Thyroid gland (tissue), 4 donors: Measurements from ENCODE around the gene GSTA4. TPM values are rescaled to one million over a fixed set of nuclear protein-coding genes. Genes with fewer than 3 reads are reported as not detected.
"Not testable (repeated sequence)": the region's sequence is repeated elsewhere in the genome, so short reads cannot be mapped to it uniquely, and the experiment has no call there.

Experiments used
- DNase-seq, 2 donors: peaks; one replicate each; pipeline ENCODE4 v3.0.0-alpha.2; 2019
- H3K27ac ChIP-seq, 3 donors: fragments of 200-600 bp; sonication (generic); 1 replicate in 2 of 3; 2 replicates in 1 of 3; pipeline ENCODE4 v1.5.1; 2016 to 2019; ENCODE audit warnings: mild to moderate bottlenecking in 1 of 3, moderate library complexity in 1 of 3
- H3K27me3 ChIP-seq: fragments of 200-600 bp; sonication (generic); one replicate; pipeline ENCODE4 v1.5.1; 2019
- H3K36me3 ChIP-seq, 2 donors: fragments of 200-600 bp; sonication (generic); one replicate each; pipeline ENCODE4 v1.5.1; 2016 to 2019
- H3K4me1 ChIP-seq, 2 donors: fragments of 200-600 bp; sonication (generic); one replicate each; pipeline ENCODE4 v1.5.1; 2017 to 2019
- H3K4me3 ChIP-seq, 3 donors: fragments of 200-600 bp; sonication (generic); replicated peaks in 1 of 3; 1 replicate in 2 of 3; 2 replicates in 1 of 3; pipeline ENCODE4 v1.5.1; 2016; ENCODE audit warnings: mild to moderate bottlenecking in 1 of 3
- H3K9me3 ChIP-seq: fragments of 200-600 bp; sonication (generic); one replicate; pipeline ENCODE4 v1.5.1; 2017
- POLR2A ChIP-seq, 2 donors: fragments of 450-650 bp; IDR thresholded peaks; one replicate each; pipeline ENCODE4 v1.6.1; 2017; ENCODE audit warnings: antibody characterized with exemption in 2 of 2, mild to moderate bottlenecking in 2 of 2, moderate library complexity in 1 of 2
- WGBS, 2 donors: methylation state at CpG; one replicate each; pipeline ENCODE4 v1.1.5; 2017; 5-methylcytosine and 5-hydroxymethylcytosine counted together
- intact Hi-C: fragments of 100-400 bp; cut with DNase I; formaldehyde crosslinking; loops from one replicate; pipeline ENCODE4 v1.15.1; 2023
- total RNA-seq, 4 donors: library from RNA; depleted of rRNA; stranded (reverse); fragments of >200 nt; gene quantifications; one replicate each; pipeline ENCODE4 v1.2.3, GENCODE V29; 2016
- TF ChIP-seq, protein P1 (sequence below), 6 experiments: fragments of 200-600 bp in 3 of 6; fragments of 450-650 bp in 3 of 6; sonication (generic) in 3 of 6; IDR thresholded peaks; one replicate each; pipeline ENCODE4 v1.5.1; 2016 to 2019; ENCODE audit warnings: antibody characterized with exemption in 6 of 6, mild to moderate bottlenecking in 2 of 6, inconsistent platforms in 1 of 6, moderate library complexity in 1 of 6

GSTA4 gene
- total RNA-seq, 4 donors from 2014 or later, result 20.9 to 24.7 (median 24.6) TPM

- intact Hi-C loops, result no loop called here
- Histone ChIP-seq H3K4me3 (no peak overlapping the region), H3K27ac (no peak overlapping the region), H3K27me3 (no peaks in the 10 kb centered on the region), H3K36me3 (no peaks in the 10 kb centered on the region), H3K4me1 (peaks cover 0 to 6% of the 10 kb centered on the region in 2 donors), H3K9me3 (no peaks in the 10 kb centered on the region)
- WGBS, 2 donors, result 69 to 76% methylated on average over 1 of the region's 1 CpG
- no peak for DNase-seq
- TF ChIP-seq POLR2A (IDR thresholded peaks at IDR 0.05), result no peak
- TF ChIP-seq, protein P1, sequence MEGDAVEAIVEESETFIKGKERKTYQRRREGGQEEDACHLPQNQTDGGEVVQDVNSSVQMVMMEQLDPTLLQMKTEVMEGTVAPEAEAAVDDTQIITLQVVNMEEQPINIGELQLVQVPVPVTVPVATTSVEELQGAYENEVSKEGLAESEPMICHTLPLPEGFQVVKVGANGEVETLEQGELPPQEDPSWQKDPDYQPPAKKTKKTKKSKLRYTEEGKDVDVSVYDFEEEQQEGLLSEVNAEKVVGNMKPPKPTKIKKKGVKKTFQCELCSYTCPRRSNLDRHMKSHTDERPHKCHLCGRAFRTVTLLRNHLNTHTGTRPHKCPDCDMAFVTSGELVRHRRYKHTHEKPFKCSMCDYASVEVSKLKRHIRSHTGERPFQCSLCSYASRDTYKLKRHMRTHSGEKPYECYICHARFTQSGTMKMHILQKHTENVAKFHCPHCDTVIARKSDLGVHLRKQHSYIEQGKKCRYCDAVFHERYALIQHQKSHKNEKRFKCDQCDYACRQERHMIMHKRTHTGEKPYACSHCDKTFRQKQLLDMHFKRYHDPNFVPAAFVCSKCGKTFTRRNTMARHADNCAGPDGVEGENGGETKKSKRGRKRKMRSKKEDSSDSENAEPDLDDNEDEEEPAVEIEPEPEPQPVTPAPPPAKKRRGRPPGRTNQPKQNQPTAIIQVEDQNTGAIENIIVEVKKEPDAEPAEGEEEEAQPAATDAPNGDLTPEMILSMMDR (IDR thresholded peaks at IDR 0.05), result no peak
These were observed 30.8 kb downstream of the GSTA4 start for GRCh38 chr6:52964318-52964717.

DNA sequence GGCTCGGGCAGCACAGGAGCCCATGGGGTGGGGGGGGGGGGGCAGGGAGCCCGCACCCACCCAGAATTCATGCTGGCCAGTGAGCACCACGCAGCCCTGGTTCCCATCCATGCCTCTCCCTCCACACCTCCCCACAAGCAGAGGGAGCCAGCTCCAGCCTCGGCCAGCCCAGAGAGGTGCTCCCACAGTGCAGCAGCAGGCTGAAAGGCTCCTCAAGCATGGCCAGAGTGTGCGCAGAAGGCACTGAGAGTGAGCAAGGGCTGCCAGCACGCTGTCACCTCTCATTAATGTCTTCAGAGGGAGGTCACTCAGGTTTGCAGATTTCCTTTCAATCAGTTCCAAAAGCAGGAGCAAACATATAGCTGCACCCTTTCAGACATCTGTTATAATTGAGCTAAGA, 32.4 kb downstream of the GSTA4 start:
- Histone ChIP-seq H3K4me1 (peaks cover 0 to 6% of the 10 kb centered on the region in 2 donors), H3K4me3 (no peak overlapping the region), H3K27ac (no peak overlapping the region), H3K27me3 (no peaks in the 10 kb centered on the region), H3K9me3 (no peaks in the 10 kb centered on the region), H3K36me3 (no peaks in the 10 kb centered on the region)
- no peak for TF ChIP-seq POLR2A (IDR thresholded peaks at IDR 0.05)
- TF ChIP-seq, protein P1 (IDR thresholded peaks at IDR 0.05), result no peak
- no peak for DNase-seq
- intact Hi-C loops, result no loop called here
- 80 to 94% methylated on average over 3 to 6 of the region's 6 CpGs for WGBS, 2 donors

DNA sequence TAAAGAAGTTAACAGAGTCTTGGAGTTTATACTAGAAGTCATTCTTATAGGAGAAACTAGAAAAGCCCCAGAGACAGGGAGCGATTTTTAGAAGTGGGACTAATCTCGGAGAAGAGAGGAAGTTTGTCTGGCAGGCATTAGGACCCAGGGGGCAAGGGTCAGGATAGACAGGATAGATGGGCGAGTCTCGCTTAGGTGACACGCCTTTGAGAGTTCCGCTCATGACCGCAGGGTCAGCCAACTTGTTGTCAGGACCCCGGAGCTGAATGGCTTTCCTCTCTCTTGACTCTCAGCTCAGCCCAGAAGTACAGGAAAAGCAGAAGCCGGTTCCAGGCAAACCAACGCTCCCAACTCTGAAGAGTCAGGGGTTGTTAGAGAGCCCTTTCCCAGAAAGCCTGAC, 34.1 kb downstream of the GSTA4 start:
- H3K9me3 ChIP-seq, H3K4me1 ChIP-seq, H3K27me3 ChIP-seq, H3K36me3 ChIP-seq, H3K4me3 ChIP-seq, DNase-seq, intact Hi-C loops, H3K27ac ChIP-seq: not testable (repeated sequence)
- WGBS, 2 donors, result 58 to 65% methylated on average over 10 of the region's 10 CpGs

- H3K27me3 ChIP-seq, H3K36me3 ChIP-seq, intact Hi-C loops, H3K27ac ChIP-seq, H3K4me1 ChIP-seq, H3K9me3 ChIP-seq, H3K4me3 ChIP-seq: not testable (repeated sequence)
- WGBS, 2 donors, result 62% methylated on average over 8 of the region's 8 CpGs
- DNase-seq, result peak in 1 of 2 donors; percentile 4
These were observed 34.9 kb downstream of the GSTA4 start for GRCh38 chr6:52960211-52960610.

- H3K27ac ChIP-seq, result no peak overlapping the region
- intact Hi-C loops, result no loop called here
- TF ChIP-seq, protein P1 (IDR thresholded peaks at IDR 0.05), result no peak
- TF ChIP-seq POLR2A (IDR thresholded peaks at IDR 0.05), result no peak
- peaks cover 0 to 18% of the 10 kb centered on the region in 2 donors for H3K4me1 ChIP-seq
- H3K9me3 ChIP-seq, result no peaks in the 10 kb centered on the region
- no peaks in the 10 kb centered on the region for H3K27me3 ChIP-seq
- DNase-seq, result no peak
- 66 to 80% methylated on average over 8 of the region's 8 CpGs for WGBS, 2 donors
- no peak overlapping the region for H3K4me3 ChIP-seq
- no peaks in the 10 kb centered on the region for H3K36me3 ChIP-seq
These were observed 36.4 kb downstream of the GSTA4 start for GRCh38 chr6:52958546-52959255.

GRCh38 chr6:52955871-52956270, 39.2 kb downstream of the GSTA4 start:
- Histone ChIP-seq H3K27ac (no peak overlapping the region), H3K4me3 (no peak overlapping the region), H3K9me3 (no peaks in the 10 kb centered on the region), H3K36me3 (no peaks in the 10 kb centered on the region), H3K27me3 (no peaks in the 10 kb centered on the region), H3K4me1 (peaks cover 0 to 18% of the 10 kb centered on the region in 2 donors)
- DNase-seq, result no peak
- 81 to 95% methylated on average over 7 of the region's 7 CpGs for WGBS, 2 donors
- intact Hi-C loops, result no loop called here
- TF ChIP-seq, protein P1 (IDR thresholded peaks at IDR 0.05), result no peak
- TF ChIP-seq POLR2A (IDR thresholded peaks at IDR 0.05), result no peak
